Breast epithelium (tissue), 3 donors: ENCODE data around the gene NCS1.

Experiments
- CTCF ChIP-seq, 3 donors: fragments of 450-650 bp; IDR thresholded peaks; one replicate each; pipeline ENCODE4 v1.5.1; 2016 to 2017; ENCODE audit warnings: antibody characterized with exemption in 3 of 3, mild to moderate bottlenecking in 3 of 3, moderate library complexity in 3 of 3
- POLR2A ChIP-seq: fragments of 450-650 bp; IDR thresholded peaks from one replicate; pipeline ENCODE4 v1.6.1; 2016; ENCODE audit warnings: antibody characterized with exemption, mild to moderate bottlenecking, moderate library complexity

DNA sequence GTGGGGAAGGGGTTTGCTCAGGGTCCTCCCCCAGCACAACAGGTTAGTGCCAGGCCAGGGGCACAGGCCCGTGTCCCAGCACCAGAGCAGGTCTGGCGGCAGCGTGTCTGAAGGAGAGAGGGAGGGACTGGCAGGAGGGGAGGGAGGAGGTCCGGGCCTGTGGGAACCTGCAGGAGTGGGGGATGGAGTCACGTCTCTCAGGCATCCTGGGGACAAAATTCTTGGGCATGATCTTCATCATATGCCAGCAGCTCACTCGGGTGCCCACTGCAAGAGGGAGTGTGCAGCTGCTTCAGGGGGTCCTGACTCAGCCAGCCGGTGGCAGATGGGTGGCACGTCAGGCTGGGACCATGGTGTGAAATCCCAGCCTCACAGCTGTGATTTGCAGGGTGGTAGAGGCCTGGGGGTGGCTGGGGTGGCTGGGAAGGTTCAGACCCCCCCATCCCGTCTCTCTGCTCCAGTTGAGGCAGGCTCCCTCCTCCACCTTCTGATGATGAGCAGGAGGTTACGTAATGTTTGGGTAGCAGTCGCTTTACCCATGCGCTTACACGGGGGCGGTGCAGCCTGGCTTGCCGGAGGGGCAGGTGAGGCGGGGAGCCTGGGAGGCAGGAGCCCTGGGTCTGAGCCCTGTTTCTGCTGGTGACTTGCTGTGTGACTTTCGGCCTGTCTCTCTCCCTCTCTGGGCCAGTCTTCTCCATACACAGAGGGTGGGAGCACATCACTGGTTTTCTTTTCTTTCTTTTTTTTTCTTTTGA lies 40.5 kb downstream of the NCS1 start:
- TF ChIP-seq CTCF (IDR thresholded peaks at IDR 0.05) (no peak), POLR2A (no peak)
